HG02763 (cell line): ENCODE measurements around the gene RGS17.
"Not testable (repeated sequence)": the region's sequence is repeated elsewhere in the genome, so short reads cannot be mapped to it uniquely, and the experiment has no call there.

Source experiments
- ATAC-seq: cut with Tn5 transposase; IDR thresholded peaks from one replicate; pipeline ENCODE4 v1.9.1; 2021; ENCODE audit warnings: mild to moderate bottlenecking, moderate library complexity; ENCODE audit not compliant: unreplicated experiment

The RGS17 gene

DNA sequence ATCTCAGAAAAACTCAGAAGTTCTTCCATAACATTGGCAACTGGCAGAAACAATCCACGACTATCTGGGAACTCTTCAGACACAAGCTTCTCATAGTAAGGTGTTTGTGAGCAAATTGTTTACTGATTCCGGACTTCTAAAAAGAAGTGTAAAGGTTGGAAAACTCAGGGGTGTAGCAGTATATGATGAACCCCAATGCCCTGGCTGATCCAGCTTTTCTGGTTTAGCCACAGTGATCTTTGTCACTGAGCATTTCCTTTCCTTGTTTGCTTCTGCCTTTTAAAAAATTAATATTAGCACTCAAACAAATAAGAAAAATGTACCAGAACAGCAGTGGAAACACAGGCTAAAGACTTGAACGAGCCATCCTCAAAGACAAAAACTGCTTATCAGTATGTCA, 4.9 kb downstream of the RGS17 start:
- no peak for ATAC-seq

DNA sequence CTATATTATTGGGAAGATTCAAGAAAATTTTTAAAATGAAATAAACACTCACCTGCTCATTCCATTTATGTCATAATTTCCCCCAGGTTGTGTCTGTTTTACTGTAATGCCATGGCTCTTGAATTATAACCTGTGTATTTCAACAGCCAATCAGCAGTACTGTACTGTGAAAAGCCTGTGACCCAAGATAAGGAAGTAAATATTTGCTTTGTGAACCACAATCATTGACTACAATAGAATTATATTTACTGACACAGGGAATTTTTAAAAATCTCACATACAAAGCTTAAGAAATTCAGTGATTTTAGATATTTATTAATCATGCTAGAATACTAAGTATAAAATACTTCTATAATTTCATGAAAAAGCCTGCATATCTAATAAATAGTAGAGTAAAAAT, 6.0 kb downstream of the RGS17 start:
- no peak for ATAC-seq

DNA sequence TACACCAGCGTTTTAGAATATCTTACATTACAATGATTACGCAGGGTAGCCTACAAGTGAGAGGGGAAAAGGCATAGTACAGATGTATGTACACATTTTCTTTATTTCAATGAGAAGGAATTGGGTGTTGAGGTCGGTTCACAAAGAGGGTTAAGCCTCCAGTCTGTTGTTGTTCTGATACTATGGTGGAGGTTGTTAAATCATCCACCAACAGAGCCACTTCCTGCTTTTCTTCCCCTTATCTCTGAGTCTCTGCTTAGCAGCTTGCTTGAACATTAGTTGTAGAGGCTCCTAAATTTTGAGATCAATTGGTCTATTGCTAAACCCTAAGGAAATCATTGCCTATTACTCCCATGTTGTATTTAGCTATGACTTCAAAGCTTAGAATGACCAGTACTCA, 7.3 kb downstream of the RGS17 start:
- peak; percentile 59 for ATAC-seq

DNA sequence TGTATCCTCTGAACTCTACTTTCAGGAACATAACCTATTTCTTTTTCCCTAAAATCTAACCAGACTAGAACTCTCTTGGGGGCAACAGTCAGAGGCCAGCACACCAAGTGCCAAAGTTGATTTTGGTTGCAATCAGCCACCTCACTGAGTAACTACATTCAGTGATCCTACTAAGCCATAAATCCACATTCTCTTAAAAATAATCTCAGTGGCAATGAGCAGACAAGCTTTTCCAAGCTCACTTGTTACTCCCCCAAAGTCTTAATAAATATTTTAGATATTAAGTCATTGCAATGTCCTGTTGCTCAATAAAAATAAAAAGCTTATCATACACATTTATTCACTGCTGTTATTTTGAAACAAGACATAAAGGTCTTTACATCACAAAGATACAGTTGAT, 9.8 kb downstream of the RGS17 start:
- ATAC-seq = no peak

DNA sequence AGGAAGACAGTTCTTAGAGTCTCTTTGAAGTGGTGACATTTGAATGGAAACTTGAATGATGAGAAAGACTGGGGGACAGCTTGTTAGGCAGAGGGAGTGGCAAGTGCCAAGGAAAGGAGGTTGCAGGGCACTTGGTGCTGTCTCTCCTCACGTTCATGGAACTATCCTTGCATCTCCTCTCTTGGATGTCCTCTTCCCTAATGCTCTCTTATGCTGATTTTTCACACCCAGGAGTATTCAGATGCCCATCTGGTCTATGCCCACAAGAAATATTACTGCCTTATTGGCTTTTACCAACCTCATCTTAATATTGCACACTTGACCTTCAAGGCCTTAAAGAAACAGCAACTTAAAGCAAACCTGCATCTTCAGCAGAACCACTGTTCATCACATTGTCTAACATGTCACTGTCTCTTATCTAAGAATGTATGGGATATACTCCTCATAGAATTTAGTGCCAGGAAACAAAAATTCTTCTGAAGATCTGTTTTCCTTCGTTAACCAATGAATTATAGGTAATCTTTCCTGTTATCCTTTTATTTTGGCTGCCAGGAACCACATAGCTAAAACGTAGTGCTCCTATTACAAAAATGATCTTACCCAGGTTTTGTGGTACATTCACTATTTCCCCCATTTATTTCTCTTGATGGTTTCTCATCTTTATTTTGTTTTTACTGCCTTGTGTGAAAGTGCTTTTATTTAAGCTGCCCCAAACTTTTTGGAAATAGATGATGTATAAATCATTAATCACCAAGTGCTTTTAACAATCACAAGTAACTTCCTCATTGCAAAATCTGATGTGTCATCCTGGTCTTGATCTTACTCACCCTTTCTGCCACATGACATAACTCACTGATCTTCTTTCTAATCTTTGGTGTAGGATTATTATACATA, 12.8 kb downstream of the RGS17 start:
- ATAC-seq = peak; percentile 96

DNA sequence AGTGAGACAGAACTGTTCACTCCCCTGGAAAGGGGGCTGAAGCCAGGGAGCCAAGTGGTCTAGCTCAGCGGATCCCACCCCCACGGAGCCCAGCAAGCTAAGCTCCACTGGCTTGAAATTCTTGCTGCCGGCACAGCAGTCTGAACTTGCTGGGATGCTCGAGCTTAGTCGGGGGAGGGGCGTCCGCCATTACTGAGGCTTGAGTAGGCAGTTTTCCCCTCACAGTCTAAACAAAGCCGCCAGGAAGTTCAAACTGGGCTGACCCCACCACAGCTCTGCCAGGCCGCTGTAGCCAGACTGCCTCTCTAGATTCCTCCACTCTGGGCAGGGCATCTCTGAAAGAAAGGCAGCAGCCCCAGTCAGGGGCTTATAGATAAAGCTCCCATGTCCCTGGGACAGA, 20.0 kb downstream of the RGS17 start:
- not testable (repeated sequence) for ATAC-seq

DNA sequence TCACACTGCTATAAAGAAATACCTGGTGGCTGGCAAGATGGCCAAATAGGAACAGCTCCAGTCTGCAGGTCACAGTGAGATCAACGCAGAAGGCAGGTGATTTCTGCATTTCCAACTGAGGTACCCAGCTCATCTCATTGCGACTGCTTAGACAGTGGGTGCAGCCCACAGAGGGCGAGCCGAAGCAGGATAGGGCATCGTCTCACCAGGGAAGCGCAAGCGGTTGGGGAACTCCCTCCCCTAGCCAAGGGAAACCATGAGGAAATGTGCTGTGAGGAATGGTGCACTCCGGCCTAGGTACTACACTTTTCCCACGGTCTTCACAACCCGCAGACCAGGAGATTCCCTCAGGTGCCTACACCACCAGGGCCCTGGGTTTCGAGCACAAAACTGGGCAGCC, 20.5 kb downstream of the RGS17 start:
- ATAC-seq = not testable (repeated sequence)

DNA sequence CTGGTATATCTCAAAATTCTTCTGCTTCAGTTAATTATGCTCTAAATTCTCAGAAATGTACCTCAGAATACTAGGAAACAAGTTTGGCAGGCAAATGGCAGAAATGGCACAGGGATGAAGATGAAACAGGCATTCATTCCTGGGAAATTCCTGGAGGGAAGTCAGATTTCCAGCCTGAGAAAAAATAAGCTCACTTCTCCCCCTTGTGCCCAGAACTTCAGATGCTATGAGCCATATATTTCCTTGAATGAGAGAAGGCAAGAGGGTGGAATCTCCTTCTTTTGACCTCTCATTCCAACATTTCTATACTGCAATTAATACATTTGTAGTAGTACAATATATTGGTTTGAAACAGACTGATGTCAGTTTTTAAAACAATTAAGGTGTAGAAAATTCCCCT, 22.8 kb downstream of the RGS17 start:
- ATAC-seq = no peak

DNA sequence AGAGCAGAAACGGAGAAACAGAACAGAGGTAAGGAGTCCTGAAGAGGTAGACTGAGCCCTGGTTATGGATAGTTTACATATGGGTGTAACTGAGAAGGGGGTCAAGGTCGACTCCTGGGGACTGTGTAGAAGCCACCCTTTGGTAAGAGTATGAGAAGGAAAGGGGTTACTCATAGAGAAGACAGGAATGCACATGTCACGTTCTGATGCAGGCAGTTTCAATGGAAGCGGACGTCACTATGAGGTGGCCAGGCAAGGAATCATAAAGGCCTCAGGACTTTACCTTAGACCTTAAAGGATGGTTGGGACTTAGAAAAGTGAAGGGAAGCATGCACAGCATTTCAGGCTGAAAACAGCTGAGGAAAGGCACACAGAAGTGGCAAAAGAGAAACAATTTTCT, 25.1 kb downstream of the RGS17 start:
- ATAC-seq = no peak

DNA sequence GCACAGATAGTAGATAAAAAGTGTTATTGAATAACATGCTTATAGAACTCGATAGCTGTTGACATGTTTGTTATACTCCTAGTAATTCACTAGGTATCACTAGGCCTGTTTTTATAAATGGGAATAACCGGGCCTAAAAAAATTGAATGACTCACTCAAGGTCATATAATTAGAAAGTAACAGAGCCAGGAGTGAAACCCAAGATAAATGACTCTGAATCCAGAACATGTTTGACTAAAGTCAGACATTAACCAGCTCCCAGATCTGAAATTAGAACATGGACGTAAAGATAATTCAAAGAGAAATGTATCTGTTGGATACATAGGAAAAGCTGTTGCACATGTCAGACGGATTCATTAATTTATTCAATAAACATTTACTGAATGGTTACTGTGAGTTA, 26.9 kb downstream of the RGS17 start:
- ATAC-seq = no peak

DNA sequence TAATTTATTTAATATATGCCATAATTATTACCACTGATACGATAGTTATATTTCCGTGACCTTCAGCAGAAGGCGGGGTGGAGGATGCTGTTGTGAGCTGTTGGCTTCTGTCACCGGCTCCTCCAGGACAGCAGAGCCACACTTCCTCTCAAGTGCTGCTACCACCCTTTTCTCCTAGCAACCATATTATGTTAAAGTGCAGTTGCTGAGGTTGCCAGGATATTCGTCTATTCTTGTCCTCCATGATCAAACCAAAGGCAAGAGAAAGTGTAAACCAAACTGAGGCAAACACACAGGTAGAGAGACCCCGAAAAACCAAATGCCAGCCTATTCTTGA, 27.8 kb downstream of the RGS17 start:
- ATAC-seq = no peak

DNA sequence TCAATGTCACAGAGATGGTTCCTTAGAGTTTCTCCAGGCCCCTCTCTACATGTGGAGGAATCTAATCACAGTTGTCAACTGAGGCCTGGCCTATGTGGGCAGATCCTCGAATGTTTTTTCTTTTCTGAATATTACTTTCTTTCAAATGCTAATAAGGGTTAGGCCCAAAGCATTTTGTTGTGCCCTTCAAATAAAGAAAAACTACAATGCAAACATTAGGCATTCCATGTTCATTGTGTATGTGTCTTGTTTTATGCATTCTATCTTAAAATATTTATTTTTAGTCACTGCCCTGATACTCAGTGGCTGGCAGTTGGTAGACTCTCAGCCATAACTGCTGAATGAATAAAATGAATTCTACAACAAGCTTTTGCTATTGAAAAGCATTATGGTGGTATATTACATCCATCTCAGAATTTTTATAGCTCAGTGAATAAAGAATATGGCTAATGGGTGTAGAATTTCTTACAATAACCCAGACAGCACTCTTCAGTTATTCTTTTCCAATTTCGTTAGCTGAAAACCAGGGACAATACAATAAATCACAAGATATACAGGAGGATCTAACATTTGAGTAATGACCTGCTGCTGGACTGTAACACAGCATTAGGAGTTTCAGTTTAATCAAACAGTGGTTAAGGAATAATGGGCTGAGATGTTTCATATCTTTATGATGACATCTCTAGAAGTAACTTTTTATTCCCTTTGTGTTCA, 28.3 kb downstream of the RGS17 start:
- no peak for ATAC-seq

DNA sequence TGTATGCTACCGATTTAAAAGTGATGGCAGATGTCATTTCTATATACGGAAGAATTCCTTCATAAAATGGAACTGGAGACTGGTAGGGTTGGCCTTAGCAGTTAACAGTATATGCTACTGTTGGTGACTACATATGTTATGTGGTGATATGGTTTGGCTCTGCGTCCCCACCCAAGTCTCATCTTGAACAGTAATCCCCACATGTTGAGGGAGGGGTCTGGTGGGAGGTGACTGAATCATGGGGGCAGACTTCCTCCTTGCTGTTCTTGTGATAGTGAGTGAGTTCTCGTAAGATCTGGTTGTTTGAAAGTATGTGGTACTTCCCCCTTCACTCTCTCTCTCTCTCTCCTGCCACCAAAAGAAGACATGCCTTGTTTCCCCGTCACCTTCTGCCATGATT, 29.6 kb downstream of the RGS17 start:
- no peak for ATAC-seq

DNA sequence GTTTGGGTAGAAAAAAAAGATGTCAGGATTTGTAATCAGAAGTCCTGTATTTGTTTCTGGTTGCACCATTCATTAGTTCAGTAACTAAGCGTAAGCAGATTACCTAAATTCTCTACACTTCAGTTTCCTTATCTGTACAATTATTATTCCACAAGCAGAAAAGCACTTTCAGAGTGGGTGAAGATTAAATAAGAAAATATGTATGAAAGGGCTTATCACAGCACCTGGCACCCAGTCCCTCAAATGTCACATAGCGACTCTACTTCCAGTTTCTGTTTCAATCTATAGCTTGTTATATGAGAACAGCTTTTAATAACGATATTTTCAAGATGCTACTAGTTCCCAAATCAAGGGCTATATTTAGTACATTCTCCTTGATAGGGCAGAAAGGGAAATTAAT, 31.4 kb downstream of the RGS17 start:
- ATAC-seq = peak; percentile 56

DNA sequence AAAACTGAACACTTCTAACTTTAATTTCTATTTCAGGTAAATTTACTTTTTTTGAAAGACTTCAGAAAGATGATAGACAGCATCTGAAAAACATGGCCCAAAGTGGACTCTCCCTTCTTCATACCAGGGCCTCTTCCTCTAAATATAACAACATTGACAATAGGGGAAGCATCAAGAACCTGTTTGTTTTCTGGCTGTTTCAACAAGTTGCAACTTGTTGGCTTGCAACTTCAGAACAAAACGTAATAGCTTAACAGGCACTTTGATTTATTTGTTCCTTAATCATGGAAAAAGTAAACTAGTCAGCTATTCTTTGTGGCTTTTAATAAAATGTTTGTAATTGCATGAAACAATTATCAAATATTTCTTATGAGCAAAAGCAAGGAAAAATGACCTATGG, 34.3 kb downstream of the RGS17 start:
- no peak for ATAC-seq

DNA sequence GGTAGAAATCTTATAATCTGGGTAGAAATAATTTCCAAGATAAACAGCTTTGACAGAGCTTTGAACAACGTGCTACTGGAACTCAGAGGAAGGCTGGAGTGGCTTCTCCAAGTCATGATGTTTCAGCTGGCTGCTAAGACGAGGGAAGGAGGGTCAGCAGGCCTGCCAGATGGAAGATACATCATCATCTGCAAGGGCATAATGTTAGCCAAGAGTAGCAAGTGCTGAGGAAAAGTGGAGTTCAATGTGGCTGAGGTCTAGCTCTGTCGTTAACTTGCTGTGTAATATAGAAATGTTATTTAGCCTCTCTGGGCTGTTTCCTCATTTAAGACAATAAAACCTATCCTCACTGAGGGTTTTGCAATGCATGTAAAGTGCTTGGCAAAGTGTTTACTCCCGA, 35.1 kb downstream of the RGS17 start:
- no peak for ATAC-seq

DNA sequence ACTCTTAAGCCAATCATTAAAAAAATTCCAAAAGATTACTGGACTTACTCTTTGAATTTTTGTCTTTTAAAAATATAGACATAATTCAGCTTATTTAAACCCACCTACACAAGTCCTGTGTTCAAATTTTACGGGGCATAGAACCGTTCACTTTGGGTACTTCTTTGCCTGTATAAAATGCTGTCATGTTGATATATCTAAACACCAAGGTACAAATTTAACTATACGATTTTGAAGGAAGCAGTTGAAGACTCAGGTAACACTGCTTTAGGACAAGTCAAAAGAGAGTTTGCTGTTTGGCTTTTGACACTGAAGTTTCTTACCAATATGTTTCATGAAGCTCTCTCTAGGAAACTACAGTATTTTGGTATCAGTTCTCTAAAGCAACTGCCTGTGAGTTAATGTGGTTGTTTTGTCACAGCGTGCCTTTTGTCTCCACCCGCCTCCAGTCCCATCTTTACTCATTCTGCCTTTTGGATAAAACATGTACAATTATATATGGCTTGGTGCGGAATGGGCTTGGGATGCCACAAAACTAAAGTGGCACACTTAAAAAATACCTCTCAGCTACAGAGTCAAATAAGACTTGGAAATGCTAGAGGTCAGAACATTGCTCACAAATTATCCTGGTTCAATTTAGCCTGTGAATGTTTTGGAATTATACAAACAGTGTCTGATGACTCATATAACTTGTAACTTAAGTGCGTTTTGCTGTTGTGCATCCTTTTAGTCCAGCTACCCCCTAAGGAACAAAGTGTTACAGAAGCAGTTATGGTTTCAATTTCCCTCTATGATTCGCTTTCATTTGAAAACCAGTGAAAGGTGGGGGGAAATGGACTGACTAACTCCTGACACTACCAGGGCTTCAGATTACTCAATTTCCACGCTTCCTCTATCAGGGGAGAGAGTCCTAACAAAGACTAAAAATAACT, 38.7 kb downstream of the RGS17 start:
- ATAC-seq = peak; percentile 84

DNA sequence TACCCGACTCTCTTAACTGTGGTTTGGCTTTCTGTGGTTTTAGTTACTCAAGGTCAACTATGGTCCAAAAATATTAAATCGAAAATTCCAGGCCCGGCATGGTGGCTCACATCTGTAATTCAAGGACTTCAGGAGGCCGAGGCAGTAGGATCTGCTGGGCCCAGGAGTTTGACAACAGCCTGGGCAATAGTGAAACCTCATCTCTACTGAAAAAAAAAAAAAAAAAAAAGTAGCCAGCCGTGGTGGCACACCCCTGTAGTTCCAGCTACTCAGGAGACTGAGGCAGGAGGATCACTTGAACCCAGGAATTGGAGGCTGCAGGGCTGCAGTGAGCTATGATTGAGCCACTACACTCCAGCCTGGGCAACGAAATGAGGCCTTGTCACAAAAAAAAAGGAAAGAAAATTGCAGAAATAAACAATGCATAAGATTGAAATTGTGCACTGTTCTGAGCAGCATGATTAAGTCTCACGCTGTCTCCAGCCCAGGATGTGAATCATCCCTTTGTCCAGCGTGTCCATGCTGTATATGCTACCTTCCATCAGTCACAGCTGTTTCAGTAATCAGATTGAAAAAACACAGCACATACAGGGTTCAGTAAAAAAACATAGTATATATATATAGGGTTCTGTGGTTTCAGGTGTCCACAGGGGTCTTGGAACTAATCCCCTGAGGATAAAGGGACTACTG, 40.7 kb downstream of the RGS17 start:
- ATAC-seq = no peak

DNA sequence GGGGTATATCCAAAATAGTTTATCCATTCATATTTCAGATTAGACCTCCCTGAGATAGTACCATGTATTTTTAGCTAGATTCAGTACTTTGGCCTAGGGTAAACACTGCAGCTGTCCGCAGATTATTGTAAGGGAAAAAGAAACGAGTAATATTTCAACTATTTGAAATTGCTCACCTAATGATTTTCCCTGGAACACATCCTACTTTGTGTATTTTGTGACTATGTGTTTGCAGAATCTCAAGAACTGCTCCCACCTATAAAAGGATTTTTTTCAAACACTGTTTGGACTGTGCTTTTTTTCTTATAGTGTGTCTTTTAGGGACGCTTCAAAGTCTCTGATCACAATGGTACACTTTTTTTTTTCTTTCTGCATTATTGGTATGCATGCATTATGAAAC, 42.3 kb downstream of the RGS17 start:
- ATAC-seq = no peak

DNA sequence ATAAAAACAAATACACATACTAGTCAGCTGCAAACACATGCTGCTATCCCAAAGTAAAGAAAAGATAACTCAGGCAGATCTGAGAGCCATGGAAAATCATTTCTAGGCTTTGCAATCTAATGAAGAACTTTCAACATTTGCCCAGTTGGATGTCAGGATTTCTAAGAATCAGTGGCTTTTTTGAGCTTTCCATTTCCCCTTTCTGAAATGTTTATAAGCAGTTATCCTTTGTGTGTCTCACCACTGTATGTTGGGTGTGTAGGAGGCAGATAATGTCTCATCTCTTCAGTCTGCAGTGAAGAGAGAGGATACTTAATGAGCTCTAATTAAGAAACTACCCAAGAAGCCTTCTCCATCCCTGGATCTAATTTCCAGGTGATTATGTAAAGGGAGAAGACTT, 43.6 kb downstream of the RGS17 start:
- ATAC-seq = no peak
